IPS-NIHi7 (cell line): ENCODE measurements around the gene TFB1M.

Experiments
- DNase-seq: peaks from one replicate; pipeline ENCODE4 v3.0.0; 2012; ENCODE audit warnings: mixed read lengths; ENCODE audit errors: extremely low spot score

TFB1M gene

DNA sequence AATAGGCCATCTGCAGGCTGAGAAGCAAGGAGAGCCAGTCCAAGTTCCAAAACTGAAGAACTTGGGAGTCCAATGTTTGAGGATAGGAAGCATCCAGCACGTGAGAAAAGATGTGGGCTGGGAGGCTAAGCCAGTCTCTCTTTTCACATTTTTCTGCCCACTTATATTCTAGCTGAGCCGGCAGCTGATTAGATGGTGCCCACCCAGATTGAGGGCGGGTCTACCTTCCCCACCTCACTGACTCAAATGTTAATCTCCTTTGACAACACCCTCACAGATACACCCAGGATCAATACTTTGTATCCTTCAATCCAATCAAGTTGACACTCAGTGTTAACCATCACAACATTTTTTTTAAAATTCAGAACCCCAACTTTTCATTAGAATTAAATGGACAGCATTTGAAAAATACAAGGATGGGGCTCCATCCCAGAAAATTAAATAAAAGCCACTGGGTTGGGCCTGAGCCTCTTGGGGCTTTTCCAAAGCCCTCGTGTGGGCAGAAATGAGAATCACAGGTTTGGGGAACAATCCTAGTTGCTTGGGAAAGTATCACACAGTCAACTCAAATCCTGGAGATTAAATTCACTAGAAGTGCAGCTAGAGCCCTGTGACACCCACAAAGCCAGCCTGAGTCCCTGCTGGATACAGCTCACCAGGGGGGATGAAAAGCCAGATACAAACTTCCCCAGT is 48.3 kb downstream of the TFB1M start:
- DNase-seq, result no peak

DNA sequence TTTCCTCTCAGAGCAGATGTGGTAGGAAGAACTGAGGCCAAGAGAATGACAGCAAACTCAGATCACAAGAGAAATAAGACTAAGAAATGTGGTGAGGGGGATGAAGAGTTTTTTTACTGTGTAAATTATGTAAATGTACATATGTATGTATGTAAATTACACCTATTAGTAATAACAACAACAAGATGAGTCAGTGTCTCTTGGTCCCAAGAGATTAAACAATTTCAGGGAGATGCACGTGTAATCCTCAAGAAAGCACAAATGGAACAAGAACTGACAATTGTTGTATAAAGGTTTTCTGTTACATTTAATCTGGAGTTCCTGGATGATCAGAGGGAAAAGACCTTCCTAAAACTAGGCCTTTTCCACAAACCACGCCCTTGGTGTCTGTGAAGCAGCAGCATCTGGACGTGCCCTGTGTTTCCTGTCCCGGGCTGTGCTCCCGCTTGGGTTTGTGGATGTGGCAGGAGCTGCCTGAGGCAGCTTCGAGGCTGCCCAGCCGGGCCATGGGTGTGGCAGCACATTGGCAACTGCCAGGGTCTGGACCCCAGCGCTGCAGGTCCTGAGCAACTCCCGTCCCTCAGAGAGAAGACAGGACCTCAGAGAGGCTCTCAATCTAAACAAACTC is 49.5 kb downstream of the TFB1M start:
- no peak for DNase-seq

DNA sequence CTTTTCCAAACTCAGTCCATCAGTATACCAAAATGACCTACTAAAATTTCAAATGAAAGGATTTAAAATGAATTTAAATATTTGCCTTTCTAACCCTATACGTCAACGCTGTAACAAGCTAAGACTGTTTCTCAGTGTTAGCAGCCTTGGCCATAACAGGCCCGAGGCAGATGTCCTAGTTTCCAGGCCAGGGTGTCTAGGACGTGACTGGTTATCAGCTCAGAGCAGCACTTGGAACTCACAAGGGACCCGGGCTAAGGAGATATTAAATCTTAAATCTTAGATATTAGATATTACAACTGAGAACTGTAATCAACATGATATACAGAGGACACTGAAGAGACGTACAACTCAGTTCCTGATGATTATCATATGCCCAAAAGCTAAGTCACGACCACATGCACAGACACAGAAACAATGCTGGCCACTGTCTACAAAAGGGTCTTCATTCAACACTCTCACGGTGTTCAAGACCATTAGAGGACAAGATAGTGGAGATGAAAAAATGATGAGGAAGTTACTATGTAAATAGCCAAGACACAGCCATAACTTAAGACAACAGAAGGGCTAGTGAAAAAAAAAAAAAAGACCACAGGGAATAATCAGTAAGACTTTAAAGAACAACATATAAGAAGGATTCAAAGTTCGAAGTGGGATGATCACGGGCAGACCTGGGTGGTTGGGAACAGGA is 50.8 kb downstream of the TFB1M start, which contains the start of gene CLDN20:
TSS of gene CLDN20 (plus strand) at position 641 of the 691 bp plus-strand sequence. CDS start 11,707 bp downstream, outside the sequence.
- DNase-seq, result no peak

DNA sequence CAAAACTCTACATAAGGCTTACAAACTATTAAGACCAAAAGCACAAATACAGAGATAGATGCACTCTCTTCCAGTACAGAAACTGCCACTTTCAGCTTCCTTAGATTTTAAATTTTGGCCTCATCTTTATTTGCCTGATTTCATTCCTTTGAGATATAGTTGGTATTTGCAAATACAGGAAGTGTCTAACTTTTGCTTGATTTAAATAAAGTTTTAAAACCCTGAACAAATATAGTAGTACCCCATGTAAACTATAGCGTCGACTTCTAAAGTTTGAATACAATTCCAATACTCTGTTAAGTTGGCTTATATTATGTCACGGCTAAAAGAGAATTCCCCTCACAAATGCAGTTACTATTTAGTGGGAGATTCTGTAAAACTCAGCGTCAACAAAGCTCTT is 51.6 kb downstream of the TFB1M start:
- no peak for DNase-seq

DNA sequence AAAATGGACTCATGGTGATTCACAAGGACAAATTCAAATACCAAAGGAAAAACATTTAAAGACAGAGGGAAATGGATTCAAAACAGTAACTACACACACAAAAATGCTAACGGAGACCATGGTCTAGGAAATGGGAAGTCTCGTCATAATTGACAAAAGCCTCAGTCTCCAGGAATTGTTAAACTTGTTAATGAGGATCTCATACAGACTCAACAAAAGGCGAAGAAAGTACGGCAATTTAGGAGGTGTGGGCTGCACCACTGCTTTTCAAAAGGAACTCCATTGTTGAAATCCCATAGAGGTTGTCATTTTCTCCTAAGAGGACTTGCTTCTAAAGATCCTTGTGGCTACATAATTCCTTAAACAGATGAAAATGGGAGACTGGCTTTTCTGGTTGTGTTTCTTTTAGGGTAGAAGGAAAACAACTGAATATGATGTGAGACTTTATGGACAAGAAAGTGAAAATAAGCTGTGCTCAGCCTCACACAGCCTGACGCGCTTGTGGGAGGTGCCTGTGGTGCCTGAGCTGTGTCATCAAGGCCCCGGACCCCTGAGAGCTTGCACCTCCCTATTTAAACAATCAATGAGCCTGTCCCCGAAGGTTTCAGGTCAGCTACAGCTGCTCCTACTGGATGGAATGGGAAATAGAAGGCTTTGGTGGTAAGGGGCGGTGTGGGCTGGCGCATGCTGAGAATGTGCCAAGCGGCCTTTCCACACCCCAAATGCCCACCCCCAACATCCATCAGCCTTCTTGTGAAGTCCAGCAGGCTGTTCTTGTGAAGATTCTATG is 53.0 kb downstream of the TFB1M start:
- DNase-seq, result peak; percentile 49

DNA sequence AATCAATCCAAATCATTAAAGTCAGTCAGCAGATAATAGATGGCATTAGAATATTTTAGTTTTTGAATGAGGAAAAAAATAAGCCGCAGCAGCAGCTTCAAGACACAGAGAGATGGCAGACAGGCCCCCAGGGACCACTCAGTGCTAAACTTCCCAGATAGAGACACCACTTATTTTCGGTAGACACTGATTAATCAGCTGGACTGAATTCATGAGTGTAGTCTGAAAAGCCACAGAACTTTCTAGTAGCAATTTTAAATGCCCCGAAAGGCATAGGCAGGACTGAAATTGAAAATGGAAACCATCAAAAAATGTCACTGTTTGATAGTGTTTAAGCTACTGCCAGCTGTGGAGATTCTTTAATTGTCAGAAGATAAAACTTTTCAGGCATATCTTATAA is 53.6 kb downstream of the TFB1M start:
- no peak for DNase-seq

DNA sequence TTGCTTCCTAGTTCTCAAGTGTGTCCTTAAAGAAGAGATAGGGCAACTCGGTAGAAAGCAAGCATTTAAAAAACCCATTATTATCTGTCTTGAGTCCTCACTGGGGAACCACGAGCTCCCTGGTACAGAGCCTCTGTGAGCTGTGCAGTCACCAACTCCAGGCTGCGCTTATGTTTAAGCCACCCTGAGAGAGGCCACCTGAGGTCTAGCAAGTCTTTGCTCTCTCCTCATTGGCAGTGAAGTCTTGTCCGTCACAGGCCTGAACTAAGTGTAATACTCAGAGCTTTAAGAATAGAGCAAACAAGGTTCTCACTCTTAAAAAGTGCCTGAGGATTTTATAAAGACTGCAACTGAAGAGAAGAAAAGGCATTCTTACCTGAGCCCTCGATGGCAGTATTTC is 54.4 kb downstream of the TFB1M start:
- DNase-seq, result no peak

DNA sequence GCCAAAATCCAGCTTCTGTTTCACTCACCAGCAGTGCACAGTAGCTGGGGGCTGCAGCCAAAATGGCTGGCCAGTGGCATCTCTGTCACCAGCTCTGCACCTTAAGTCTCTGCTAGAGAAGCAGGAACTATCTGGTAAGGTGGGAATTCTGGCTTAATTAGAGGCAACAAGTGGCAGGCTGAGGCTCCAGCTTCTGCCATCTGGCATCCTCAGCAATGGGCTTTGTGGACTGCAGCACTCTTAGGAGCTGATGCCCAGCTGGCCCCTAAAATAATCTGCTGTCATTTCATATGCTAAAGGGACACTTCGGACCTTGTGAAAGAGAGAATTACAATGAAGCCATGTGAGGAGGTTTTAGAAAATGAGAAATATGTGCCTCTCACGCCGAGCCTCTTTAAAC is 55.1 kb downstream of the TFB1M start:
- no peak for DNase-seq

DNA sequence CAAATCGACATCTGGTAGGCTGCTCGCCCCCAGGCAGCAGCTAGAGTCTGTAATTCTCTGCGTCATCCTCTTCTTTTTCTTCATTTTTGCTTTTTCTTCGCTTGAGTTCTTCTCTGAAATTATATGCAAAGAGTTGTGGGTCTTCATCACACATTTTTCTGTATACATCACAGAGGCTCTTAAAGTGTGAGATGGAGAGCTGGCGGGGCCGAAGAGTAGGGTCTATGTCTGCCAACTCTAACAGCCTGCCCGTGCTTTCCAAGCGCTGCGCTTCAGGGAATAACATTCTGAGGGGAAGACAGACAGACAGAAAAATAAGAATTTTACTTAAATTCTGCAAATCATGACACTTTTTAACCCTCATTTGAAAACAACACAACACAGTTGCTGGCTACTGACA is 56.5 kb downstream of the TFB1M start:
- DNase-seq, result no peak

DNA sequence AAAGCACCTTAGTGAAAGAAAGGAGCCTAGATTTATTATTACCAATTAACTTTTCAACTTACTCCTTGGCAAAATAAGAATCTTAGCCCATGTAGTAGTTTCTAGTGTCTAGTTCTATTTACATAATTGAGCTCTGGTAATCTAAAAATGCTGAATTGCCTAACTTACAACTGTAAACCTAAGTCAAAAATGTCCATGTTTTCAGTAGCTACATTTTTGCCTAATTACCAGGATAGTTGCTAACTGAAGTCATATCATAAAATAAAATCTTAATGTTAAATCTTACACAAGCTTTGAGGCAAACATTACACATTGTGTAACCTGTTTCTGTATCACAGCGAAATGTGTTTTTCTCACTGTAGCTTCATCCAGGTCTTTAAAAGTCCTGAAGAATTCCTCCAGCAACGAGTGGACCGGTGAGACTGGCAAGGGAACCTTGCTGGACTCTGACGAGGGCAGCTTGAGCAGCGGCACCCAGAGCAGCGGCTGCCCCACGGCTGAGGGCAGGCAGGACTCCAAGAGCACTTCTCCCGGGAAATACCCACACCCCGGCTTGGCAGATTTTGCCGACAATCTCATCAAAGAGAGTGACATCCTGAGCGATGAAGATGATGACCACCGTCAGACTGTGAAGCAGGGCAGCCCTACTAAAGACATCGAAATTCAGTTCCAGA is 58.0 kb downstream of the TFB1M start:
- DNase-seq, result no peak

DNA sequence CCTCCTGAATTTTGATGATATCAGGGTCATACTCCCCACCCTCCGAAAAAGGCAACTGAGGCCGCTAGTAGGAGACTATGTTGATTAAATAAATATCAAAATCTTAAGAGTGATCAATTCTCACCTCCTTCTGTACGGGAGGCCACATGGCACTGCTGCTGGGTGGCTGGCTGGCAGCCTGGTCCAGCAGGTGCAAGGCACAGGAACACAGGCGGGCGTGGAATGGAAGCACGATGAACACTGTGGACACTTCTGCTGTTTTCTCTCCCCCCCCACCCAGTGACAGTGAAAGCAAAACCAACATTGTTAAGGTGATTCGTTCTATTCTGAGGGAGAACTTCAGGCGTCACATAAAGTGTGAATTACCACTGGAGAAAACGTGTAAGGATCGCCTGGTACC is 60.1 kb downstream of the TFB1M start:
- no peak for DNase-seq

DNA sequence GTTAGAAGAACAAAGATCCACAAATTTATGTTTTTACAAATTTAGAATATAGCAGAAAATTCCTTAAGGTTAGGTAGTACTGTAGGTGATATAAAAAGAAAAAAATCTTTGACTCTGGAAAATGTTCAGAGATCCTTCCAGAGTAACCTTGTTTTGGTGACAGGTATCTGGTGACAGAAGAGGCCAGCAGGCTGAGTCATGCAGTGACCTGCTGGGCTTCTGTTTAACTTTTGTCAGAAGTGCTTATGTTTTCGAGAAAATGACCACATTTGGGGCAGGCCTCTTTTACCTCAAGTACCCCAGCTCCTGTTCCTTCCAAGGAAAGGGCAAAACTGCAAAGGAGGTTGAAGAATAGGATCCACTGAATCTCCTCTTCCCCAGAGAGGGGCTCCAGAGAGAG is 60.9 kb downstream of the TFB1M start:
- DNase-seq, result no peak

DNA sequence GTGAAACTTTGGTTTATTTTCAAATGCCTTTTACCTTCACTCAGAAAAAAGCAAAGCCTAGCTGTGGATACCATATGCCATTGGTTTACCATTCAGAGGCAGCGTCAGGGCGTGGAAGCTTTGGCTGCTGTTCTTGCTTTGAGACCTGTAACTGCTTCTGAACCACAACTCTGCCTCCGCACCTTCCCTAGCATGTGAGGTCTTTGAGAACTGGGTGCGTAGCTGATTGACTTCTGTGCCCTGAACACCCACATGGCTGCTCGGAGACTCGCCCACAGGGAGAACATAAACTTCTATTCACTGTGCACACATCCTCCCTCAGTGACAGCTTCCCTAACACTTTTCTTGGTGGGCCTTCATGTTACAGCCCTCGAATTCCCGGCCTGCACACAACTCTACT is 61.7 kb downstream of the TFB1M start:
- DNase-seq, result no peak

DNA sequence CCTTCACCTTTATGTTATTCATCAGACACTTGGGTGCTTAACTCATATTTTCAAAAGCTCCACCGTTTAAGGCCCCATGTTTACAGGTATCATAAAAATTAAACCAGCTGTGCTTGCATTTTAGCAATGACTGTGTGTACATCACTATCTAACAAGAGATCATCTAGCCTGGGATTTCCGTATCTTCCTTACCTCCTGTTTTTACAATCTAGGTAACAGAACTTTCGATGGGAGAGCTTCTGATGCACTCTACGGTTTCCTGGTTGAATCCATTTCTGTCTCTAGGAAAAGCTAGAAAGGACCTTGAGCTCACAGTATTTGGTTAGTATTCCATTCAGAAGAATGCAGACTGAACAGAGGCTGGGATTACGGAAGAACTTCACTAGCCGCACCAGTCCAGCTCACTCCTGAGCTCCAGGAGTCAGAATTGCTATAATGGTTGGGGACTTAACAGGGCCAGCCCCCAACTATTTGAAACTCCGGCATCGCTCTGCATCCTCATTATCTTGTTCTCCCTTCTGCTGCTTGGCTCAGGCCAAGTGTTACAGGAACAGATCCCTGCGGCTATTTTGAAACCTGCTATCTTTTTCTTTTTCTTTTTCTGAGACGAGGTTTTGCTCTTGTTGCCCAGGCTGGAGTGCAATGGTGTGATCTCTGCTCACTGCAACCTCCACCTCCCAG is 63.4 kb downstream of the TFB1M start:
- DNase-seq, result no peak

DNA sequence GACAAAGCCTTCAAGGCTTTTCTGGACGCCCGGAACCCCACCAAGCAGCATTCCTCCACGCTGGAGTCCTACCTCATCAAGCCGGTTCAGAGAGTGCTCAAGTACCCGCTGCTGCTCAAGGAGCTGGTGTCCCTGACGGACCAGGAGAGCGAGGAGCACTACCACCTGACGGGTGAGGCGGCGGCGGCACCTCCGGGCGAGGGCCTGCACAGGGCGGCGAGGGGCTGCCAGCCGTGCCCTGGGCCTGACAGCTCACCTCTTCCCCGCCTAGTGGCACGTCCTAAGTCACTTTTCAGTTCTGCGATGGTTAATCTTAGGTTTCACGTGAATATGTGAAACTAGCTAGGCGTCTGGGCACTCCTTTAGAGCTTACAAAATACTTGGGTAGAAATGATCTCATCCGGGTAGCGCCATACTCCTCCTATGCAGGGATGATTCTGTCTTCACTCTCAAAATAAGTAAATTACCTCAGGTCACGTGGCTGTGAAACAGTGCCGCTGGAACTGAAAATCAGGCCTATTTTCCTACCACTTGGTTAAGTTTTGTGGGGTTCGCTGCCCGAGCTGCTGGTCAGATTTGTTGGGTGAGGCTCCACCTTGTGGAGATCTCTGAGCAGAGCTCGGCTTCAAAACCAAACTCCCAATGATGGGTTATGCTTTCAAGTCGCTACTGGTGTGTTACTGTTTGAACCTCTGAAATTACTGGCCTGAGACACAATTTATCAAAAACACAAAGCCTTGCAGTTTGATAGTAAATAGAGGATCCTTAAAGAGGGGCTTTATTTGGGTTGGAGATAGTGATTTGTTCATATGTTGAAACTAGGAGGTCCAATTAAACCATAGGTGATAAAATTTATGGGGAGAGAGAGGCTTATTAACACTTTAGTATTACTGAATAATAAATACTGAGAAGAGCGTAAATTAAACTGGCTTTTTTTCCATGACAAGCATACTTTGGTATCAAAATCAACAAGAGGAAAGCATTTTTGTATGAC is 66.0 kb downstream of the TFB1M start:
- peak; percentile 68 for DNase-seq

DNA sequence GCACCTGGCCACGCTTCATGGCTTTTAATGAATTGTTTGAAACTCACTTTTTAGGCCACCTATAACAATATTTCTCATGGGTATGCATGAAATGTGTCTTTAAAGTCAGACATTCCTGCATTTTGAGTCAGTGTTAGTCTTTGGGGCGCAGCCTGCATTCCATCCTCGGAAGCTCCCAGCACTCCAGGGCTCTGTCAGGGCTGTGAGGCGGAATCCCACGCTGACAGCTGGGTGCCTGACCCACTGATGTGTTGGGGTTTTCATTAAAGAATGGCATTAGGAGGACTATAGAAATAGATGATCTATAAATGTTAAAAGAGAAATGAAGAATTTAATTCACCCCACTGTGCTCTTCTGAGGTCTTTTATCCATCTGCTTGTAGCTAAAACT is 66.7 kb downstream of the TFB1M start:
- DNase-seq, result no peak

DNA sequence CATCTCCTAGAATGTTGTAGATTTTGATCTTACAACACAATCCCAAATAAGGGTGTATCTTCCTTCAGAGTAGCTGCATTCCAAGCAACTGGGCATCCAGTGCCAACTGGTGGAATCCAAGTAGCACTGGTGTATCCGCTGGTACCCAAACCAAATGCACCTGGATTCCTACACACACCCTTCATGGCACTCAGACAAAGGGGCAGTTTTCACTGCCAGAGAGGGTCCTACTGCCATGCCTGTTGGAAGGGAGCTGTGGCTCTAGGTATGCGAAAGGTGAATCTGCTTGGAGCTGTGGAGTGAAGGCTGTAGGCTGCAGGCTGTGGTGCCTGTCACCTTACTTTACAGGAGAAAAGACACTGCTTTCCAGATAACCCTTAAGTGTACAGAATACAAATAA is 67.5 kb downstream of the TFB1M start:
- no peak for DNase-seq

DNA sequence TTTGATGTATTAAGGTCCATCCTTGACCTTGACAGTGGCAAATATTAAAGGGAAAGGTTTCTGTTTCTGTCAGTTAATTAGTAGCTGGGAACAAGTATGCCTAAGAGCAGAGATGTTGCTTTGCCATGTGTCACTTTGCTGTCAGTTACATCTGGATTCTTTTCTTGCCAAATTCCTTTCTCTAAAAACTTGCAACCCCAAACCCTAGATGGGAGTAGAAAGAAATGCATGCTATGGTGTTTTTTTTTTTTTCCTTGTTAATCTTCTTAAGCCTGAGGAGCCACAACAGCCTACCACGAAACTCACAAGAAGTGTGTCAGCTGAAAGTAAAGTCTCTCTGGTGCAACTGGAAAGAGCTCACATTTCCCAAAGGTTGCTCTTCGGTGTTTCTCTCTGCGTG is 68.5 kb downstream of the TFB1M start:
- no peak for DNase-seq

DNA sequence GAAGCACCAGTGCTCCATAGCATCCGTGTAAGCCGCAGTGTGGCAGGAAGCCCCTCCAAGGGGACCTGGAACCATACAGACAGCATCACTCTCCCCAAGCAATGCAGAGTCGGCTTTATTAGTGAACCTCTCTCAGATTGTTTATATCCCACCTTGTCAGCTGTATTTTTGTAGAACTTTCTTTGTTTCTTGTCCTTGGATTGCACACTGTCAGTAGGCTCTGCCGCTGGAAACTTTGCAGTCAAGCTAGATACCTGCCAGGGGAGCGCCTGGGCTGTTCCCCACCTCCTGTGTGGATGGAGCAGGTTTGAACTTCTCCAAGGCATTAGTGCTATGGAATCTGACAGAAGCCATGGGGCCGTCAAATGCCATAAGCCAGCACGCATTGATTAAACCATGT is 69.1 kb downstream of the TFB1M start:
- DNase-seq, result no peak

DNA sequence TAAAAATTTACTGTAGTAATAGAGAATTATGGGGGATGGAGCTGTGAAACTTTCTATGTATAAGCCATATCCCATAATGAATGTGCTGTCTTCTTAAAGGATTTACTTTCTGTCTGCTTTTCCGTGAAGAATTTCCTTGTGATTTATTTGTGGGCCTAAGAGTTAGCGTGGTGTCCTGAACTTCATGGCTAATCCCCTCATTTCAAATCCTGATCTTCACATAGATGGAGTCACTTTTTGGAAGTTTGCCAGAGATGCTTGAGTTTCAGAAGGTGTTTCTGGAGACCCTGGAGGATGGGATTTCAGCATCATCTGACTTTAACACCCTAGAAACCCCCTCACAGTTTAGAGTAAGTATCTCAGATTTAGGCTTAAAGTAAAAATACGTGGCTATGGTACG is 69.8 kb downstream of the TFB1M start:
- DNase-seq, result no peak
